Liver (tissue), 3 donors: ENCODE results near the gene SIL1.

ENCODE experiments used
- ATF3 ChIP-seq: IDR thresholded peaks from 2 replicates; pipeline ENCODE4 v1.6.1; 2016; ENCODE audit warnings: antibody characterized with exemption
- CTCF ChIP-seq: fragments of 150-350 bp; IDR thresholded peaks from 2 replicates; pipeline ENCODE4 v1.5.1; 2017; ENCODE audit warnings: improper control_type of control experiment, low read depth, low read length; ENCODE audit not compliant: missing input control
- GABPA ChIP-seq, 2 donors: IDR thresholded peaks in 1 of 2; conservative IDR thresholded peaks in 1 of 2; 2 replicates each; pipeline ENCODE4 v1.6.1; 2016; ENCODE audit warnings: antibody characterized with exemption in 2 of 2, mild to moderate bottlenecking in 1 of 2, moderate library complexity in 1 of 2
- JUND ChIP-seq, 2 donors: IDR thresholded peaks; 2 replicates each; pipeline ENCODE4 v1.6.1; 2016; ENCODE audit warnings: antibody characterized with exemption in 2 of 2
- RAD21 ChIP-seq, 2 donors: IDR thresholded peaks; 2 replicates each; pipeline ENCODE4 v1.6.1; 2016; ENCODE audit warnings: antibody characterized with exemption in 2 of 2, mild to moderate bottlenecking in 2 of 2
- SP1 ChIP-seq: IDR thresholded peaks from 2 replicates; pipeline ENCODE4 v1.6.1; 2018; ENCODE audit warnings: antibody characterized with exemption, mild to moderate bottlenecking
- TAF1 ChIP-seq: conservative IDR thresholded peaks from 2 replicates; pipeline ENCODE4 v1.6.1; 2016; ENCODE audit warnings: antibody characterized with exemption, mild to moderate bottlenecking
- donor health status: healthy.
- donor health status: healthy.

- TF ChIP-seq CTCF (no peak), JUND (IDR thresholded peaks at IDR 0.05) (no peak), TAF1 (no peak), RAD21 (IDR thresholded peaks at IDR 0.05) (no peak), GABPA (IDR thresholded peaks at IDR 0.05 in 1 of 2, conservative IDR thresholded peaks at IDR 0.05 in 1 of 2) (no peak), ATF3 (no peak), SP1 (no peak)
Measured at GRCh38 chr5:139157556-139157955, 40.6 kb downstream of the SIL1 start.
